HEK293 (cell line): ENCODE measurements around the gene DHPS.

Experiments used
- CTCF ChIA-PET: fragments of 350-600 bp; formaldehyde crosslinking; extraction: SDS; loops from one replicate; lab custom pipeline; 2021; ENCODE audit warnings: antibody characterized with exemption; lab: Yijun Ruan, JAX
- POLR2A ChIA-PET: fragments of 300-600 bp; formaldehyde crosslinking; extraction: SDS; loops from one replicate; lab custom pipeline; 2020; ENCODE audit warnings: antibody characterized with exemption, inconsistent platforms; lab: Yijun Ruan, JAX
- H3K27ac ChIP-seq: fragments of 200-500 bp; sonication (Bioruptor generic); 2 replicates; pipeline ENCODE4 v1.5.1; 2014; ENCODE audit warnings: low read depth, low read length, control low read depth, inconsistent platforms; ENCODE audit errors: extremely low read depth
- H3K36me3 ChIP-seq, 2 experiments: fragments of 200-500 bp in 1 of 2; sonication (Bioruptor generic) in 1 of 2; 1 replicate in 1 of 2; 2 replicates in 1 of 2; pipeline ENCODE4 v1.5.1; 2014 to 2017; ENCODE audit warnings: inconsistent platforms in 2 of 2, low read length in 2 of 2; ENCODE audit not compliant: control insufficient read depth in 2 of 2, insufficient read depth in 1 of 2
- H3K4me1 ChIP-seq: fragments of 200-500 bp; sonication (Bioruptor generic); 2 replicates; pipeline ENCODE4 v1.5.1; 2014; ENCODE audit warnings: mild to moderate bottlenecking, low read length, inconsistent platforms; ENCODE audit not compliant: control insufficient read depth, insufficient read depth
- H3K4me3 ChIP-seq: 2 replicates; pipeline ENCODE4 v1.5.1; 2011; ENCODE audit warnings: low read depth, mild to moderate bottlenecking, control low read depth, low read length, moderate library complexity
- H3K9me3 ChIP-seq: fragments of 200-500 bp; sonication (Bioruptor generic); 2 replicates; pipeline ENCODE4 v1.5.1; 2014; ENCODE audit warnings: low read depth, low read length, inconsistent platforms; ENCODE audit not compliant: control insufficient read depth, insufficient read depth
- BCL11B ChIP-seq: fragments of 450-650 bp; formaldehyde crosslinking; IDR thresholded peaks from 2 replicates; pipeline ENCODE4 v1.5.1; 2016; ENCODE audit warnings: low read depth, missing biosample characterization, missing genetic modification characterization
- EGR2 ChIP-seq: fragments of 450-650 bp; formaldehyde crosslinking; IDR thresholded peaks from 2 replicates; pipeline ENCODE4 v1.5.1; 2016; ENCODE audit warnings: low read depth, missing biosample characterization, missing genetic modification characterization
- GLIS1 ChIP-seq: fragments of 450-650 bp; formaldehyde crosslinking; IDR thresholded peaks from 2 replicates; pipeline ENCODE4 v1.5.1; 2016; ENCODE audit warnings: missing biosample characterization, missing genetic modification characterization
- HOXD13 ChIP-seq: sonication (generic); formaldehyde crosslinking; IDR thresholded peaks from 2 replicates; pipeline ENCODE4 v1.8.0; 2022; ENCODE audit warnings: missing genetic modification reagents, borderline replicate concordance
- KLF7 ChIP-seq: fragments of 450-650 bp; formaldehyde crosslinking; IDR thresholded peaks from 2 replicates; pipeline ENCODE4 v1.5.1; 2016; ENCODE audit warnings: missing biosample characterization, missing genetic modification characterization, borderline replicate concordance
- SCRT2 ChIP-seq: fragments of 450-650 bp; formaldehyde crosslinking; IDR thresholded peaks from 2 replicates; pipeline ENCODE4 v1.5.1; 2016; ENCODE audit warnings: missing biosample characterization, missing genetic modification characterization
- SP2 ChIP-seq: fragments of 450-650 bp; formaldehyde crosslinking; IDR thresholded peaks from 2 replicates; pipeline ENCODE4 v1.5.1; 2016; ENCODE audit warnings: missing biosample characterization, missing genetic modification characterization
- TRIM28 ChIP-seq: IDR thresholded peaks from 2 replicates; pipeline ENCODE4 v1.6.1; 2011; ENCODE audit warnings: low read length, control low read depth, borderline replicate concordance
- ZBTB10 ChIP-seq: fragments of 450-650 bp; formaldehyde crosslinking; IDR thresholded peaks from 2 replicates; pipeline ENCODE4 v1.5.1; 2016; ENCODE audit warnings: missing biosample characterization, missing genetic modification characterization
- ZIC2 ChIP-seq: fragments of 450-650 bp; formaldehyde crosslinking; IDR thresholded peaks from 2 replicates; pipeline ENCODE4 v1.5.1; 2016; ENCODE audit warnings: missing biosample characterization, missing genetic modification characterization
- ZNF146 ChIP-seq: fragments of 450-650 bp; formaldehyde crosslinking; IDR thresholded peaks from 2 replicates; pipeline ENCODE4 v1.5.1; 2016; ENCODE audit warnings: missing biosample characterization, missing genetic modification characterization
- ZNF202 ChIP-seq: fragments of 450-650 bp; formaldehyde crosslinking; IDR thresholded peaks from 2 replicates; pipeline ENCODE4 v1.5.1; 2016; ENCODE audit warnings: missing biosample characterization, missing genetic modification characterization, borderline replicate concordance
- ZNF37A ChIP-seq: fragments of 450-650 bp; IDR thresholded peaks from 2 replicates; pipeline ENCODE4 v1.5.1; 2018; ENCODE audit warnings: missing biosample characterization, missing genetic modification characterization
- ZNF555 ChIP-seq: fragments of 450-650 bp; formaldehyde crosslinking; conservative IDR thresholded peaks from 2 replicates; pipeline ENCODE4 v1.5.1; 2017; ENCODE audit warnings: missing biosample characterization, mild to moderate bottlenecking, missing genetic modification characterization, inconsistent platforms
- ZNF626 ChIP-seq: fragments of 450-650 bp; sonication (Bioruptor Pico); formaldehyde crosslinking; IDR thresholded peaks from 2 replicates; pipeline ENCODE4 v1.5.1; 2018; ENCODE audit warnings: missing biosample characterization, missing genetic modification characterization, inconsistent platforms
- ZNF785 ChIP-seq: fragments of 450-650 bp; formaldehyde crosslinking; IDR thresholded peaks from 2 replicates; pipeline ENCODE4 v1.5.1; 2016; ENCODE audit warnings: missing biosample characterization, missing genetic modification characterization
- ZSCAN30 ChIP-seq: fragments of 450-650 bp; IDR thresholded peaks from 2 replicates; pipeline ENCODE4 v1.5.1; 2018; ENCODE audit warnings: missing biosample characterization, mild to moderate bottlenecking, missing genetic modification characterization, moderate library complexity

Gene DHPS

GRCh38 chr19:12689581-12690216, 8.0 kb upstream of the DHPS start:
- ChIA-PET CTCF (no interaction called here), POLR2A (interaction anchor here (0.7 kb wide), 1 partner anchor 9 kb away, joined by 3 read pairs; no protein-coding TSS in a partner anchor)
- Histone ChIP-seq H3K4me1 (no peaks in the 10 kb centered on the region), H3K27ac (no peak overlapping the region), H3K9me3 (no peaks in the 10 kb centered on the region), H3K4me3 (no peak overlapping the region)
- TF ChIP-seq SP2 = peak; percentile 27
- no peak for TF ChIP-seq ZSCAN30 (tag by site-specific recombination)
- TF ChIP-seq BCL11B (tag by site-specific recombination) = no peak
- no peak for TF ChIP-seq ZNF202 (tag by site-specific recombination)
- no peak for TF ChIP-seq HOXD13
- no peak for TF ChIP-seq ZIC2
- TF ChIP-seq, all 188 proteins: peak for 1
- peaks cover 3 to 41% of the 10 kb centered on the region in 2 experiments; a peak in 2 of 3 replicates for H3K36me3 ChIP-seq

DNA sequence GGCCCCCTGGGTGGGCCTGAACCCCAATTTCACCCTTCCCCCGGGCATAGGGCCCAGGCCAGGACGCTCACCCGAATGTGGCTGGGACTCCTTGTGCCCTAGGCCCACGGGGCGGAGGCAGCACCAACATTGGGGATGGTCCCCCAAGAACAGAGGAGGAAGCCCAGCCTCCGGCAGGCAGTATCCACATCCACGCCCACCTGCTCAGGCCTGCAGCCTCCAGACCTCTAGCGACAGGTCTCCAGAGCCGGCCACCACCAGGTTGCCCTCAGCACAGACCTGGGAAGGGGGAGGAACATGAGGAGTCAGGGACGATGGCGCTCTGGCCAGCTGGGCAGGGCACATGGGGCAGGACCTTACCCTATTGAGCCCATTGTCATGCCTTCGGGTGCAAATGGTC, 7.3 kb upstream of the DHPS start:
- POLR2A ChIA-PET = interaction anchor here (0.7 kb wide), 1 partner anchor 8 kb away, joined by 3 read pairs; no protein-coding TSS in a partner anchor

DNA sequence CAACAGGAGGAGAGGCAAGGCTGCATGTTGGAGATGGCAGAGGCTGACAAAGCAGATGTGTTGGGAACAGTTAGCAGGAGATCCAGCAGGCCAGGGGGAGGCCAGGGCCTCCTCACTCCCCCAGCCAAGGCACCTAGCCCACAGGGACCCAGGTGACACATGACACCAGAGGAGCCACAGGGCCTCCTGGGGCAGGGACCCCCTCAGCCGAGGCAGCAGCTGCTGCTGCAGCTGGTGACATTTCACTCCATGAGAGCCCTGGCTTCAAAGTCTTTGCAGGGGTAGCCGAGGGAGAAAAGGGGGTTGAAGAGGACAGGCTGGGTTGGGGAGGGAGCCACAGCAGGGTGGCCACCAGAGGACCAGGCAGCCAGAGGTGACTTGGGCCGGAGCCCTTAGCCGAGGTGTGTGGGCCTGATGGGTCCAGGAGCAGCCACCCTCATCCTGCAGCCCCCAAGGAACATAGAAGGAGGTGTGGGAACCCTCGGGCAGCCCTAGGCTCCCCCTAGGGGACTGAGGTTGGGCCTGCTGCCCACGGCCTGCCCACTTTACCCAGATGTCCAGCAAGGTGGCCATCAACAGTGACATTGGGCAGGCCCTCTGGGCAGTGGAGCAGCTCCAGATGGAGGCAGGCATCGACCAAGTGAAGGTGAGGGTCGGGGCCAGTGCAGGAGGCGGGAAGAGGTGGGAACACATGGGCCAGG, 6.0 kb upstream of the DHPS start, which contains the start of gene GNG14:
TSS of gene GNG14 (plus strand) at position 503 of the 701 bp plus-strand sequence. CDS start at position 554, 51 bp downstream.
- no peak within 1 kb of the TSS for H3K4me3 ChIP-seq
- CTCF ChIA-PET = no interaction called here

More for the DNA sequence above, 7.3 kb upstream of the DHPS start:
- Histone ChIP-seq H3K4me1 (no peaks in the 10 kb centered on the region), H3K9me3 (no peaks in the 10 kb centered on the region), H3K4me3 (no peak overlapping the region), H3K36me3 (peaks cover under 1 to 36% of the 10 kb centered on the region in 2 experiments; a peak in 2 of 3 replicates), H3K27ac (no peak overlapping the region)
- CTCF ChIA-PET = no interaction called here
- TF ChIP-seq EGR2 (tag by site-specific recombination) = no peak
- TF ChIP-seq SCRT2 (tag by site-specific recombination) = peak; percentile 43; the same call in 1 of the 2 replicates

More for the DNA sequence above, 6.0 kb upstream of the DHPS start, which contains the start of gene GNG14:
- TF ChIP-seq ZNF626 (tag by site-specific recombination) (no peak), ZNF146 (tag by site-specific recombination) (no peak), ZNF37A (tag by site-specific recombination) (no peak), GLIS1 (tag by site-specific recombination) (peak; percentile 52), ZBTB10 (tag by site-specific recombination) (no peak), ZNF785 (tag by site-specific recombination) (no peak), TRIM28 (no peak), KLF7 (no peak), ZNF555 (no peak)
- no peak within 1 kb of the TSS for H3K27ac ChIP-seq
- POLR2A ChIA-PET = no interaction called here
- H3K9me3 ChIP-seq = no peaks in the 10 kb centered on the region
- H3K36me3 ChIP-seq = peaks cover 0 to 29% of the 10 kb centered on the region in 2 experiments; a peak in 1 of 3 replicates
- no peaks in the 10 kb centered on the region for H3K4me1 ChIP-seq
